NCI-H526 treated with DMSO at 0.1 percent for 48 hours (cell line): ENCODE results near the gene SPATA33.
"Not testable (repeated sequence)": the region's sequence is repeated elsewhere in the genome, so short reads cannot be mapped to it uniquely, and the experiment has no call there.

Experiments
- DNase-seq: peaks from one replicate; lab custom pipeline; 2025; lab: John Stamatoyannopoulos, UW

SPATA33 gene

GRCh38 chr16:89629827-89630610, 27.6 kb upstream of the SPATA33 start:
- DNase-seq = no peak

- DNase-seq = no peak
These were observed 24.5 kb upstream of the SPATA33 start for GRCh38 chr16:89633064-89633631.

- not testable (repeated sequence) for DNase-seq
These were observed 22.9 kb upstream of the SPATA33 start for GRCh38 chr16:89634463-89635385.

DNA sequence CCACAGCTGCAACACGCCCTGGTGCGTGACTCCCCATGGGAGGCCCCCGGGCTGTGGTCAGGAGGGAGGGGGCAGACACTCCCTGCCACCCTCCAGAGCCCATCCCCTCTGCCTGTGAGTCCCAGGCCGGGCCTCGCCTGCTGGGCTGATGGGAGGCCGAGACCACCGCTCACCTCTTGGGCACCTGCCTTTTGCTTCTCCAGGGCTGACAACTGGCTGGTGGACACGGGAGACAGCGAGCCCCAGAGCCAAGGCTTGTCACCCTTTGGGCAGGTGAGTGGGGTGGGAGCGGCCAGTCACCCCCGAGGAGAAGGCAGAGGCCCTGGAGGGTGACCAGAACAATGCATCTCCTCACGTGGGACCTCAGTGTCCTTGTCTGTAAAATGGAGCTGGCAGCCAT, 21.0 kb upstream of the SPATA33 start:
- no peak for DNase-seq

DNA sequence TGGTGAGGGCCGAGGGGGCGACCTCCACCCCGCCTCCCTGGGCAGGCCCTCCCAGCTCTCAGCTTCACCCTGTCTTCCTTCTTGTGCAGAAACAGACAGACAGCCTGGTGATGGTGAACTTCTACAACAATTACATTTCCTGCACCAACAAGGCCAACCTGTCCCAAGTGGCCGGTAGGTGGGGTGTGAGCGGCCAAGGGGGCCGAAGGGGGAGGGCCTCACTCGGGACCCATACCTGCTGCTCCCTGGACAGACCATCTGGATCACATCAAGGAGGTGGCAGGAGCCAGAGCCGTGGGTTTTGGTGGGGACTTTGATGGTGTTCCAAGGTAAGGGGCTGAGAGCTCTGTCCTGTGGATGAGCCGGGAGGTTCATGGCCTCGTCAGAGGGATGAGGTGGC, 20.3 kb upstream of the SPATA33 start:
- no peak for DNase-seq

- no peak for DNase-seq
These were observed 19.2 kb upstream of the SPATA33 start for GRCh38 chr16:89638455-89638854.

DNA sequence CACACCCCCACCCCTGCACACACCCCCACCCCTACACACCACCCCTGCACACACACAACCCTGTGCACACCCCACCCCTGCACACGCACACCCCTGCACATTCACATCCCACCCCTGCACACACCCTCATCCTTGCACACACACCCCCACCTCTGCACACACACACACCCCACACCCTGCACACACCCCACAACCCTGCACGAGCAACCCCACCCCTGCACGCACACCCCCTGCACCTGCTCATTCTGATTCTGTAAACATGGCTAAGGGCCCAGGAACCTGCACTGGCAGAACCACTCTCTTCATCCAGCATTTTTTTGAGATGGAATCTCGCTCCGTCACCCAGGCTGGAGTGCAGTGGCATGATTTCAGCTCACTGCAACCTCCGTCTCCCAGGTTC, 18.3 kb upstream of the SPATA33 start:
- no peak for DNase-seq

- no peak for DNase-seq
These were observed 16.0 kb upstream of the SPATA33 start for GRCh38 chr16:89641458-89642119.

GRCh38 chr16:89642574-89642973, 15.1 kb upstream of the SPATA33 start:
- DNase-seq = no peak

- DNase-seq = no peak
These were observed 13.8 kb upstream of the SPATA33 start for GRCh38 chr16:89643769-89644300.

DNA sequence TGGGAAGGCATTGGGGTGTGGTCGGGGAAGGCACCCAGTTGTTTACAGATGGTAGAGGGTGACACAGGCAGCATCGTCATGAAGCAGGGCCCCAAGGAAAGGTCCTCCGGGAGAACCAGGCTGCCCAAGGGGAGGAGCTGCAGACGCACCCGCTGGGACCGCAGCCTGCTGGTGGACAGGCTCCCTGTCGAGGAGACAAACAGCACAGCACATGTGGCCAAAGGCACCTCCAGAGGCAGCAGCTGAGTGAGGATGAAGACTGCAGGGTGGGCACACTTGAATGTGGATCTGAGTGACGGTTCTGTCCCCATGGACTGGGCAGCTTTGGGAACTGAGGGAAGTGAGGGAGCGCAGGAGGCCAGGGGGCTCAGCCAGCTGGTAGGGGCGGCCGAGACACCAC, 12.5 kb upstream of the SPATA33 start:
- no peak for DNase-seq

DNA sequence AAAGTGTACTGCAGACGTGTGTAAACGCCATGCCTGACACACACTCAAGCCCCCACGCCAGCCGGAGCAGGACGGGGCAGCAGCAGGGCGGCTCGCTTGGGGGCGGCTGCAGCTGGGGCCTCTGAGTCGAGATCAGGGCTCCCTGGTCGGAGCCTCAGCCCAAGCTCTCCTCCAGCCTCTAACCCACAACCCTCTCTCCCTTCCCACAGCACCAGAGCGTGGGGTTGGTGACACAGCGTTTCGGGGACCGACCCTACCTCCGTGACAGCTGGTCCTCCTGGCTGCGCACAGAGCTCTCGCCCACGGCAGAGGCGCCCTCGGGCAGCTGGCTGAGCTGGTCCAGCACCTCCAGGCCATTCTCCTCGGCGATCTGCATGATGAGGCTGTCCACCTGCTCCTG, 11.4 kb upstream of the SPATA33 start:
- no peak for DNase-seq

DNA sequence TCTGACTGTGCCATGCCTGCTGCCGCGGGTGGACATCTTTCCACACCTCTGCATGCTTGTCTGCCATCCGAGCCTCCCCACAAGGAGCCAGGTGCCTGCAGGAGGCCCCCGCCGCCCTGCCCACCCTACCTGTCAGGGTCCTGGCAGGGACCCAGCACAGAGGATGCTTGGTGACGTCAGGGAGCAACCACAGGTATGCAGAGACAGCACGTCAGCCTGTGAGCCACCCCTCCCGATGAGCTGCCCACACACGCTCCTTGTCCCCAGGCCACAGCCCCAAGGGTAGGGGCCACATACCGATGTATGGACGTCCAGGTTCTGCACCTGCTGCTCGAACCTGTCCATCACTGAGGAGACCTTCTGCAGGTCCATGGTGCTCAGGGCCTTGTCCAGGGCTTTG, 10.7 kb upstream of the SPATA33 start:
- DNase-seq = no peak

DNA sequence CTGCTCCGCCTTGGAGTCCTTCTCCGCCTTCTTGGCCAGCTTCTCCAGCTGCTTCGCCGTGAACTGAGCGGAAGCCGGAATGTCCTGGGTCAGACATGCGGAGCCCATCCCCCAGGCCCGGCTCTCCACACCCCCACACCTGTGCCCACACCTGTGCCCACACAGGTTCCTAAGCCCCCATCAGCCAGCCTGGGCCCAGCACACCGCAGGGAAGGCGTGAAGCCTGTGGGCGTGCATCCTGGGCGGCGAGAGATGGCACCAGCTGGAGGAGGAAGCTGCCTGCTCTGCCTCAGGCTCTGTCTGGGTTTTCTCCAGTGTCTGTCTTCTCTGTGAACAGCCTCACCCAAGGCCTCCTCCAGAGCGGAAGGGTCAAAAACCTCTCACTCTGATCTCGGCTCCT, 6.1 kb upstream of the SPATA33 start:
- no peak for DNase-seq

DNA sequence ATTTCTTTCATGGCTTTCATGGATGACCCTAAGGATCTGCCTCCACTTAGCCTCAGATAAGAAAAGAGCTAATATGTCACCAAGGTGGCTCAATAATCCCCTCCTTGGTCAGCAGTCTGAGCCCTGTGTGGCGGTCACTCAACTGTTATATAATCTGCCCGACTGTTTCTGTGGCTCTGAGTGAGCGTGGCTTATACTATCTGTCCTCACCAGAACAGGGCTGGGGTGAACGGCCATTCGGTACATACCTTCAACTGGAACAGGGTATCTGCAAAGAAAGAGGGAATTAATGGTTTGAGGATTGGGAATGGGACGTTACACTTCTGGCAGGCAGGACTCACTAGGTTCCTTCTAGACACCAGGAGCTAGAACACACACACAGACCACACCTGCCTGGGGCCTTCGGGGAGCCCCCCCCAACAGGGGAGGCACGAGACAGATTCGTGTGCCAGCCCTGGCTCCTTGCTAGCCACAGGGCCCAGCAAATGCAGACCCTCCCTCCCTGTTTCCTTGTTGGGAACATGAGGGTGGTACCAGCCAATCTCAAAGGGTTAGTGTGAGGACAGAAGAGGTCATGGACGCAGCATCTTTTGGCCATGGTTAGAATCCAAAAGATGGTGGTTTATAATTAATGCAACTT, 3.9 kb upstream of the SPATA33 start:
- no peak for DNase-seq

GRCh38 chr16:89655062-89655643, 2.5 kb upstream of the SPATA33 start:
- DNase-seq = no peak

DNA sequence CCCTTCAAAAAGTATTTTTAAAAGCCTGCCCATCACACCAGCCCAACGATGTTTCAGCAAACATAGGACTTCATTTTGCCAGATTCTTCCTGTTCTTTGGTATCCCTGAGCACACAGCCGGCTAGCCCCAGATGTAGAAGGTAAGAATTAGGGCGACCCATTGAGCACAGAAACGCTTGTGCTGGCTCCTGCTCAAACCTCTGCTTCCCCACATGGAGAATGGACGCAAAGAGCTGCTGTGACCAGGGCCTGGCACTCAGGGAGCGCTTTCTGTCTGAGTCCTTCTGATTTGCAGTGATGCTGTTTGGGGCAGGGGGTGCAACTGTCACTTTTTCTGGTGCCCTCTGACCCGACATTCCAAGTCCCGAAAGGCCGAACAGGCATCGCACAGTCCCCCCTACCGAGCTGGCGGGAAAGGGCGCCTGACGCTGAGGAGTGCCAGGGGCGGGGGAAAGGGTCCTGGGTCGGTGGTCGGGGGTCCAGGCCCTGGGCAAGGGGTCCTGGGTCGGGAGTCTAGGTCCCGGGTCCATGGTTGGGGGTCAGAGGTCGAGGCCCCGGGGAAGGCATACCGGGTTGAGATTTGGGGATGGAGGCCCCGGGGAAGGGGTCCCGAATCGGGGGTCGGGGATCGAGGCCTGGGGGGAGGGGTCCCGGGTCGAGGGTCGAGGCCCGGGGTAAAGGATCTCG, 1.1 kb upstream of the SPATA33 start:
- DNase-seq = no peak

DNA sequence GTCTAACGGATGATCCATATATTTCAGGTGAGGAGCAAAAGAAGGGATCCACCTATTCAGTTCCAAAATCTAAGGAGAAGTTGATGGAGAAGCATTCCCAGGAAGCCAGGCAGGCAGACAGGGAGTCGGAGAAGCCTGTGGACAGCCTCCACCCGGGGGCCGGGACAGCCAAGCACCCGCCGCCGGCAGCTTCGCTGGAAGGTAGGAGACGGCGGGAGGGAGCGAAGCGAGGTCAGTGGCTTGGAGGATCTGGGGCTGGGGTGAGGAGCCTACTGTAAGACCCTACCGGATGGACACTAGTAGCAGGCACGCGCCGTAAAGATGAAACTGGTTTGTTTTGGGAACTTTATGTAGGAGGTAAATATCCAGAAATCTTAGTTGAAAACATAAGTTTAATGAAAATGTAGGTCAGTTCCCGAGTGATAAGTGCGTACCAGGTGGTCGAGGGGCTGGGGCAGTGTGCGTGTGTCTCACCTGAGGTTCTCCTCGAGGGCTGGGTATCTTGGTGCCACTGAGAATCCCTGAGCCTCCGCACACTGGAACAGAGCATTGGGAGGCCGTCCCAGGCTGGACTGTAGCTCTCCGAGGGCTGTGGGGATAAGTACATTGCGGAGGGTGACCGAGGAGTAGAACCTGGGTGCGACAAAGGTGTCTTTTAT, 714 bp downstream of the SPATA33 start:
- no peak for DNase-seq

GRCh38 chr16:89660146-89660545, 2.5 kb downstream of the SPATA33 start:
- no peak for DNase-seq

DNA sequence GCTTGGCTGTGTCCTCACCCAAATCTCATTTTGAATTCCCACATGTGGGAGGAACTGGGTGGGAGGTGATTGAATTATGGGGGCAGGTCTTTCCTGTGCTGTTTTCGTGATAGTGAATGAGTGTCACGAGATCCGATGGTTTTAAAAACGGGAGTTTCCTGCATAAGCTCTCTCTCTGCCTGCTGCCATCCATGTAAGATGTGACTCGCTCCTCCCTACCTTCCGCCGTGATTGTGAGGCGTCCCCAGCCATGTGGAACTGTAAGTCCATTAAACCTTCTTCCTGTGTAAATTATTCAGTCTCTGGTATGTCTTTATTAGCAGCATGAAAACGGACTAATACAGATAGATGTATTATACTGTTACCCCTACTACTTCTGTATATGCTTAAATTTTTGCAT, 3.6 kb downstream of the SPATA33 start:
- DNase-seq = no peak
